NCI-H510A (cell line): ENCODE data around the gene CRAMP1.
"Not testable (repeated sequence)": the region's sequence is repeated elsewhere in the genome, so short reads cannot be mapped to it uniquely, and the experiment has no call there.

ENCODE experiments used
- DNase-seq: peaks from one replicate; lab custom pipeline; 2025; lab: John Stamatoyannopoulos, UW

Gene CRAMP1

DNA sequence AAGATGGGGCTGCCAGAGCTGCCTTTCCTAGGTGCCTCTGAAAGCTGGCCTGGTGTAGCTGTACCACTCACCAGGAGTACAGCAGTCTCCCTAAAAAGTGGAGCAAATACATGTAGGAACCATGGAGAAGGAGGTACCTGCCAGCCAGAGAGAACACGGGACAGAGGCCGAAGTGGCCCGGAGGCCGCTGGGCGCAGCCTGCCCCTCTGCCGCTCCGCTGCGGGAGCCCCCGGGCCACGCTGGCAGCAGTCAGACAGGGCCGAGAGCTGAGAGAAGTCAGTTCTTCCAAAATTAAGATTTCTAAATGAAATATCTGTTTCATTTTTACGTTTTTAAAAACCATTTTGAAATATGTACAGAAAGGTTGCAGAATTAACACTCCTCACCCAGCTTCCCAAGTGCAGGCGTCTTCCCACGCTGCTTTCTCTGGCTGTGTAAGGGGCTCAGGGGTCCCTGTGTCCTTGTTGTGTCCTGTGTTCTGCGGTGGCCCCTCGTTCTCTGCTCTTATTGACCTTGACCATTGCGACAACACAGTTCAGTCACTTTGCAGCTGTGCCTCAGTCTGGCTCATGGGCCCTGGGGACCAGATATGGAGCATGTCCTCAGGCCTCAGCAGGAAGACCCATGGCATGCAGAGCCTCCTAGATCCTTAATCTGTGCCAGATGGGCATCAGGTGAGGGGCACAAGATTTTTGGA is 98.8 kb downstream of the CRAMP1 start:
- DNase-seq: no peak

DNA sequence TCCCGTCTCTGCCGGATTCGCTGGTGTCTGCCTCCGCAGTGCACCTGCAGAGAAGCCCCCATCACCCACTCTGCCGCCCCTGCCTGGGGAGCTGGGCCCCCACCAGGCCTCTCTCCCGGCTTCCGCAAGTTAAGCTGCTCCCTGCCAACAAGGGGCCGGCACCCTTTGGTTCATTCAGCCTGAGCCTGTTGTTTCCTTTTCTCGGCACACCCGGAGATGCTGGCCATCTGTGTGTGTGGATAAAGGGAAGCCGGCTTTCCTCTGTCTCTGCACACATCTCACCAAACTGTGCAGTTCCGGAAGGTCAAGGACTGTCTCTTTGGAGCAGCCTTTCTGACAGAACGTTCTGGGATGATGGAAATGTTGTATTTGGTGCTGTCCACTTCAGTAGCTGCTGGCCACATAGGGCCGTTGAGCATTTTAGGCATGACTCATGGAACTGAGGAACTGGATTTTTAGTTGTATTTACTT is 100.7 kb downstream of the CRAMP1 start:
- DNase-seq: no peak

DNA sequence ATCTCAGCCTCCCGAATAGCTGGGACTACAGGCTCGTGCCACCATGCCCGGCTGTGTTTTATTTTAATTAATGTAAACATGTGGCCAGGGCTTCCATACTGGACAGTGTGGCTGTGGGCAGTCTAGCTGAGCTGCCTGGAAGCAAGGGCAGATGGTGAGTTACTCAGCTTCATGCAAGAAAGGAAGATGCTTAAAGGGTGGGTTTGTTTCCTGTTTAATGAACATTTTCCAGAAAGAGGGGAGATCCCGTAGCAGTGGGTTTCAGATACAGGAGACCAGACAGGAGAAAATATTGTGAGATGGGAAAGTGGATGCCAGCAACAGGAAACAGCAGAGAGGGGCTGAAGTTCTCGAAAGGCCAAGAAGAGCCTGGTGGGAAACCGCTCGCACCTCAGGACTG is 101.2 kb downstream of the CRAMP1 start:
- DNase-seq: no peak

DNA sequence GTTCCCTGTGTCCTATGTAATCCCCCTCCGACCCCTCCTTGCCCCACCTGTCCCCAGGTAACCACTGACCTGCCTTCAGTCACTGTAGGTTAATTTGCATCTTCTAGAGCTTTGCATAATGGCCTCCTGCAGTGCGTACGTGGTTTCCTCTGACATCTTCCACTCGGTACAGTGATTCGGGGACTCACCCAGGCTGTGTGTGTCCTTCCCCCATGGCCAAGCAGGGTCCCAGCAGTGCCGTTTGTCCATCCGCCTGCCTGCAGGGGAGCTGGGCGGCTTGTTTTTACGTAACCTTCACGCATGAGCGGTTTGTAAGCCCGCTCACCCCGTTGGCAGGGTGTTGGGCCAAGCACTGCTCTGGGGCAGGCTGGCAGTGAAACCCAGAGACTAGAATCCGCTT is 101.8 kb downstream of the CRAMP1 start:
- DNase-seq: no peak

DNA sequence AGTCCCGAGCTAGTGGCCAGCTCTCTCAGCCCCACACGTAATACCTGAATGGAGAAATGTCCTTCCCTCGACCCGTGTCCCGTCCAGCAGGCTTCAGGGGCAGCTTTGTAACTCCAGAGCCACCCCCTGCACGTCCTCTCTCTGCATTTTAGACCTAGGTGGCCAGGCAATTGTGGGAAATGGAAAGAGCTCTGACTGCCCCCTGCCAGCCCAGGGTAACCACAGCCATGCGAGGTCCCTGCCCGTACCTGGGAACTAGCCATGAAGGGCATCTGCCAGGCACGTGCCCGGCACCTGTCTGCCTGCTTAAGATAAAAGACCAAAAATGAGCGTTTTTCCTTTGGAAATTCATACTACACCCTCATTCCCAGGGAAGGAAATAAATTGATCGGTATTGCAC is 103.1 kb downstream of the CRAMP1 start:
- DNase-seq: no peak

DNA sequence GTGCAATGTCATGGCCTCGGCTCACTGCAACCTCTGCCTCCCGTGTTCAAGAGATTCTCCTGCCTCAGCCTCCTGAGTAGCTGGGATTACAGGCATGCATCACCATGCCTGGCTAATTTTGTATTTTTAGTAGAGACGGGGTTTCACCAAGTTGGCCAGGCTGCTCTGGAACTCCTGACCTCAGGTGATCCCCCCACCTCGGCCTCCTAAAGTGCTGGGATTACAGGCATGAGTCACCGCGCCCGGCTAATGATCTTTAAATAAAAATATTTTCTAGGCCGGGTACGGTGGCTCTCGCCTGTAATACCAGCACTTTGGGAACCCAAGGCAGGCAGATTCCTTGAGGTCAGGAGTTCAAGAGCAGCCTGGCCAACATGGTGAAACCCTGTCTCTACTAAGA is 106.1 kb downstream of the CRAMP1 start:
- DNase-seq: not testable (repeated sequence)

DNA sequence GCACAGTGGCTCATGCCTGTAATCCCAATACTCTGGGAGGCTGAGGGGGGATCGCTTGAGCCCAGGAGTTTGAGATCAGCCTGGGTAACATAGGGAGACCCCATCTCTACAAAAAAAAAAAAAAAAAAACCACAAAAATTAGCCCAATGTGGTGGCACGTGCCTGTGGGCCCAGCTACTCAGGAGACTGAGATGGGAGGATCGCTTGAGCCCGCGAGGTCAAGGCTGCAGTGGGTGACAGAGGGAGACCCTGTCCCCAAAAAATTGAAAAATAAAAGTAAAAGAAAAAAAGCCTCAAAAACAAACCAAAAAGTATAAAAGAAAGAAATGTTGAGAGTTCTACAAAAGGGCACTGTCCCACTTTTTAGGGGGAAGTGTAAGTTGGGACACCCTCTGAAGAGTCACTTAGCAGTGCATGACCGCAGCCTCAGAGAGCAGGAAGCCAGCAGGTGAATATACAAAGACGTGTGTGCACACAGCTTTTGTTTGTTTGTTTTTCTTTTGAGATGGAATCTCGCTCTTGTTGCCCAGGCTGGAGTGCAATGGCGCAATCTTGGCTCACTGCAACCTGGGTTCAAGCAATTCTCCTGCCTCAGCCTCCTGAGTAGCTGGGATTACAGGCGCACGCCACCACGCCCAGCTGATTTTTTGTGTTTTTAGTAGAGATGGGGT is 107.5 kb downstream of the CRAMP1 start:
- peak; percentile 18 for DNase-seq

DNA sequence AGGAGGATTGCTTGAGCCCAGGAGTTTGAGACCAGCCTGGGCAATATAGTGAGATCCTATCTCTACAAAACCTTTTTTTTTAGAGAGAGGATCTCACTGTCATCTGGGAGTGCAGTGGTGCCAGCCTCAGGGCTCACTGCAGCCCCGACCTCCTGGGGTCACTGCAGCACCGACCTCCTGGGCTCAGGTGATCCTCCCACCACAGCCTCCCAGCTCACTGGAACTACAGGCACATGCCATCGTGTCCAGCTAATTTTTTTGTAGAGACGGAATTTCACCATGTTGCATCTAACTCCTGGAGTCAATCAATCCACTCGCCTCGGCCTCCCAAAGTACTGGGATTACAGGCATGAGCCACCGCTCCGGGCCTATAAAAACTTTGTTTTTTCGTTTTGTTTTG is 109.2 kb downstream of the CRAMP1 start:
- no peak for DNase-seq

DNA sequence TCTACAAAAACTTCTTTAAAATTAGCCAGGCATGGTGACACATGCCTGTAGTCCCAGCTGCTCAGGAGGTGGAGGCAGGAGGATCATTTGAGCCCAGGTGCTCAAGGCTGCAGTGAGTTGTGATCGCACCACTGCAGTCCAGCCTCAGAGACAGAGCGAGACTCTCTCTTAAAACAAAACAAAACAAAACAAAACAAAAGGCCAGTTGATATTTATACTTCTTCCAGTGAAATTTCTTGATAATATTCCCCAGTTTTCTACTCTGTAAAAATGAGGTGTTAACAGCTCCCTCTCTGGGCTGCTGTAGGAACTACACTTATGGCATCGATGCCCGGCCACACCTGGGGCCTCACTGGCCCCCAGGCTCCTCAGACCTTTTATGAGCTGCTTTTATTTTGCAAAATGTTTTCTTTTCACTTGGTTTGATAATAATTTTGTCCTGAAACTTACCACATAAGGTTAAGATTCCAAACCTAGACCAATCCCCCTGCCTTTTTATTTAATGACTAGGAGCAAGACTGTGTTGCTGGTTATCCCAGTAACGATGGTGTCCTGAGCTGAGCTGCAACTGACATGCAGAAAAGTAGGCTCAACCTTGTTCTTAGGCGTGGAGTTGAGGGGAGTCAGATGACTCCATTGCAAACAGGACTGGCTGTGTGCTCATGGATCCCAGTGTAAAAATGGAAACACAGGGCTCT is 111.4 kb downstream of the CRAMP1 start:
- no peak for DNase-seq

DNA sequence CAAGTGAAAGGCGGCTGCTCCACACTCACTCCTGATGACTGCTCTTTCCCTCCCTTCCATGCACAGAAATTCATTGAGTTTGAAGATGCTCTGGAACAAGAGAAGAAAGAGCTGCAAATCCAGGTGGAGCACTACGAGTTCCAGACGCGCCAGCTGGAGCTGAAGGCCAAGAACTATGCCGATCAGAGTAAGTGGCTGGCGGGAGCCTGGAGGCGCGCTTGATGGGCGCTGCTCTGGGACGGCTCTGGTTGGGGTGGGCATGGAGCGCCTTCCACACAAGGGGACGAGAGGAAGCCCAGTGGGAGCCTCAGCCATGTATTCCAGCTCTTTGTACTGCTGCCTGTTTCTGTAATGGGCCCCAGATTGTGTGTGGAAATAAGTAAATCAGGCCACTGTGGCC is 112.3 kb downstream of the CRAMP1 start:
- no peak for DNase-seq

DNA sequence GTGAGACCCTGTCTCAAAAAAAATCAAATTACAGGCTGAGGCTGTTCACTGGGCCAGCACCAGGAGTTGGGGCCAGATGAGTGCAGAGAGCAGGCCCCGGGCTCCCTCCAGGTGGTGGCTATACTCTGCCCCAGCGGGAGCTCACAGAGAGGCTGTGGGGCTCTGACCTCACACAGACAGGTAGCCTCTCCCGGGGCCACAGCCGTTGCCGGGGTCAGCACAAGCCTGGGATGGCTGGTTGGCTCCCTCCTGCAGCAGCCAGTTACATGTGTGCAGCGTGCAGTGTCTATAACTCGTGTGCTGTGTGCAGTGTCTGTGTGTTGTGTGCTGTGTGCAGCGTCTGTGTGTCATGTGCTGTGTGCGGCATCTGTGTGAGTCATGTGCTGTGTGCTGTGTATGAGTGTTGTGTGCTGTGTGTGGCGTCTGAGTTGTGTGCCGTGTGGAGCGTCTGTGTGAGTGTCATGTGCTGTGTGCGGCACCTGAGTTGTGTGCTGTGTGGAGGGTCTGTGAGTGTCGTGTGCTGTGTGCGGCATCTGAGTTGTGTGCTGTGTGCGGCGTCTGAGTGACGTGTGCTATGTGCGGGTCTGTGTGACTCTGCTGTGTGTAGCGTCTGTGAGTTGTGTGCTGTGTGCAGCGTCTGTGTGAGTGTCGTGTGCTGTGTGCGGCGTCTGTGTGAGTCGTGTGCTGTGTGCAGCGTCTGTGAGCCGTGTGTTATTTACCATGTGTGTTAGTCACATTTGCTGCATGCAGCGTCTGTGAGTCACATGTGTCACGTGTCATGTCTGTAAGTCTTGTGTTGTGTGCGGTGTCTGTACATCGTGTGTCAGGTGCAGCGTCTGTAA is 114.7 kb downstream of the CRAMP1 start:
- no peak for DNase-seq
